Measurements from ENCODE around the gene CTDNEP1.
A peak's percentile ranks its signal among the peaks of the same experiment; 100 is the strongest.

Gene CTDNEP1

GRCh38 chr17:7205561-7205960, 46.0 kb downstream of the CTDNEP1 start:
- H3K27me3 ChIP-seq (ENCODE audit: control insufficient read depth in 3 of 3, insufficient read depth in 3 of 3, low read depth in 1 of 3, low read length in 3 of 3): no peaks in the 10 kb centered on the region
- peak overlapping the region; percentile 95 for H3K27ac ChIP-seq (replicated peaks; ENCODE audit: low read length)
- H2AK5ac ChIP-seq (ENCODE audit: low read depth, low read length): no peak overlapping the region
- no peak overlapping the region for H2BK15ac ChIP-seq (ENCODE audit: low read length)
- no peak overlapping the region for H3K18ac ChIP-seq (ENCODE audit: low read length)
- no peak overlapping the region for H3K4ac ChIP-seq (ENCODE audit: low read length)
- H2BK120ac ChIP-seq (ENCODE audit: low read depth, low read length): no peak overlapping the region
- peak overlapping the region; percentile 71 for H3K4me2 ChIP-seq (ENCODE audit: insufficient read depth, low read length, poor library complexity, severe bottlenecking)
- H2BK12ac ChIP-seq (ENCODE audit: low read length): no peak overlapping the region
- no peak overlapping the region for H2BK5ac ChIP-seq (ENCODE audit: low read length)
- H4K8ac ChIP-seq (ENCODE audit: low read depth, low read length): no peak overlapping the region
- peaks cover 0 to 3% of the 10 kb centered on the region in 2 donors for H3K9me3 ChIP-seq (replicated peaks in 1 of 2; ENCODE audit: control insufficient read depth in 2 of 2, insufficient read depth in 1 of 2, low read depth in 1 of 2, low read length in 2 of 2)
- no peak overlapping the region for H3K9ac ChIP-seq (ENCODE audit: low read depth, low read length, poor library complexity)
- H3K79me1 ChIP-seq (ENCODE audit: low read depth, low read length): peaks cover 8% of the 10 kb centered on the region
- H2AFZ ChIP-seq (ENCODE audit: low read length): peak overlapping the region; percentile 88
- peaks cover 36 to 37% of the 10 kb centered on the region in 2 donors for H3K4me1 ChIP-seq (ENCODE audit: control insufficient read depth in 2 of 2, insufficient read depth in 1 of 2, low read depth in 1 of 2, low read length in 2 of 2)
- no CpG with 5 or more reads among the region's 15 CpGs for WGBS, 2 donors (ENCODE audit: extremely low coverage in 2 of 2, insufficient read length in 2 of 2, insufficient replicate concordance in 1 of 2)
- H3K23ac ChIP-seq (ENCODE audit: low read depth, low read length, poor library complexity): no peak overlapping the region
- DNase-seq (ENCODE audit: low spot score): no peak
- H3K4me3 ChIP-seq (ENCODE audit: low read length in 2 of 2): peak overlapping the region; percentile 41 to 44
- no peak overlapping the region for H3K14ac ChIP-seq (ENCODE audit: low read length)
- H3K36me3 ChIP-seq (replicated peaks in 1 of 2; ENCODE audit: control insufficient read depth in 2 of 2, insufficient read depth in 2 of 2, low read length in 2 of 2): peaks cover 21 to 37% of the 10 kb centered on the region in 2 donors
- no peak overlapping the region for H4K91ac ChIP-seq (ENCODE audit: low read depth, low read length, poor library complexity)

DNA sequence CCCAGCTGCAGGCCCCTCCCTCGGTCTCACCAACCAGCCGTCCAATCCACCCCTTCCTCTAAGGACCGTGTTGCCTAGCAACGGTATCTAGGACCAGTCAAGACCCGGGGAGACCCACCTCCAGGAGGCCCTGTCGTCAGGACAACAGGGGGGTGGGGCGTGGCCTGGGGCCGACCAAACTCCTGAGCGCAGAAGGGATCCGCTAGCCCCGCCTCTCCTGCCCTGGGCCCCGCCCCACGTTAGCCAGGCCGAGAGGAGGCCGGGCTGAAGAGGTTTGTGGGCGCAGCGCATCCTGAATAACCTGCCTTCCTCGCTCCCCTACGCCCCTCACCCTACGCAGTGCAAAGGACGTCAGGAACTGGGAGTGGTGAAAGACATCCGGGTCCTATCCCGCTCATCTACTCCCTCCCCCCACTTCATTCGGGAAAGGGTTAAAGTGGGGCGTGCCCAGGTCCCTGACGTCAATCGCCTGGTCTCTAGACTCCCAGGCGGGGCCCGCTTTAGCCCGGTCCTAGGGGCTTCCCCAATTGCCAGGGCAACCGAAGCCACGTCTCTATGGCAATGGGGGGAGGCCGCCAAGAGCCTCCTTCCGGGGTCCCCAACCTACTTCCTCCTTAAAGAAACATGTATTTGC, 46.6 kb downstream of the CTDNEP1 start:
- Histone ChIP-seq H3K79me1 (ENCODE audit: low read depth, low read length) (peaks cover 8% of the 10 kb centered on the region), H3K18ac (ENCODE audit: low read length) (peak overlapping the region; percentile 86), H3K9me3 (replicated peaks in 1 of 2; ENCODE audit: control insufficient read depth in 2 of 2, insufficient read depth in 1 of 2, low read depth in 1 of 2, low read length in 2 of 2) (peaks cover 0 to 3% of the 10 kb centered on the region in 2 donors), H2AK5ac (ENCODE audit: low read depth, low read length) (no peak overlapping the region), H3K4me2 (ENCODE audit: insufficient read depth, low read length, poor library complexity, severe bottlenecking) (peak overlapping the region; percentile 71), H3K4ac (ENCODE audit: low read length) (no peak overlapping the region), H4K91ac (ENCODE audit: low read depth, low read length, poor library complexity) (no peak overlapping the region), H2BK12ac (ENCODE audit: low read length) (no peak overlapping the region), H4K8ac (ENCODE audit: low read depth, low read length) (no peak overlapping the region), H2BK120ac (ENCODE audit: low read depth, low read length) (no peak overlapping the region), H3K14ac (ENCODE audit: low read length) (no peak overlapping the region), H2AFZ (ENCODE audit: low read length) (peak overlapping the region; percentile 88), H2BK5ac (ENCODE audit: low read length) (peak overlapping the region; percentile 19), H3K9ac (ENCODE audit: low read depth, low read length, poor library complexity) (peak overlapping the region; percentile 17), H3K4me3 (ENCODE audit: low read length in 2 of 2) (peak overlapping the region; percentile 41 to 89), H2BK15ac (ENCODE audit: low read length) (no peak overlapping the region), H3K27me3 (ENCODE audit: control insufficient read depth in 3 of 3, insufficient read depth in 3 of 3, low read depth in 1 of 3, low read length in 3 of 3) (no peaks in the 10 kb centered on the region), H3K36me3 (replicated peaks in 1 of 2; ENCODE audit: control insufficient read depth in 2 of 2, insufficient read depth in 2 of 2, low read length in 2 of 2) (peaks cover 21 to 41% of the 10 kb centered on the region in 2 donors), H3K27ac (replicated peaks; ENCODE audit: low read length) (peak overlapping the region; percentile 95), H3K23ac (ENCODE audit: low read depth, low read length, poor library complexity) (no peak overlapping the region), H3K4me1 (ENCODE audit: control insufficient read depth in 2 of 2, insufficient read depth in 1 of 2, low read depth in 1 of 2, low read length in 2 of 2) (peaks cover 36% of the 10 kb centered on the region in 2 donors)
- DNase-seq (ENCODE audit: low spot score): peak; percentile 96
- no CpG with 5 or more reads among the region's 34 CpGs for WGBS, 2 donors (ENCODE audit: extremely low coverage in 2 of 2, insufficient read length in 2 of 2, insufficient replicate concordance in 1 of 2)

DNA sequence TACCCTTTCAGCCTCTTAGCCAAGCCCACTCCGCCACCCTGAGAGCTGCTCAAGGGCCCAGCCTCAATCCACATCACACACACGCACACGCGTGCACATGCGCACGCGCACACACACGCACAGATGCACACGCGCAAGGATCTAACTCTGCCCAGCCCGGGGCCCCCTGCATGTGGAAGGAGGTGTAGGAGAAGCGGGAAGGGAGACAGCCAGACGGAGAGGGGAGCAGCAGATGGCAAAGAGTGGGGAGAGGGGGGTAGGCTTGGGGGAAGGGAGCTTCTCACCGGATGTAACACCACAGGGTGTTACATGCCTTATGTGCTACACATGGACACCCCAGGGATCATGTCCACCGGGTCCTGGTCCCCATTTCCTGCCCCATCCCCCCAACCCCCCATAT, 47.2 kb downstream of the CTDNEP1 start:
- Histone ChIP-seq H2BK15ac (ENCODE audit: low read length) (no peak overlapping the region), H2AK5ac (ENCODE audit: low read depth, low read length) (peak overlapping the region; percentile 95), H3K9ac (ENCODE audit: low read depth, low read length, poor library complexity) (peak overlapping the region; percentile 65), H2AFZ (ENCODE audit: low read length) (peak overlapping the region; percentile 88), H4K8ac (ENCODE audit: low read depth, low read length) (no peak overlapping the region), H3K4me2 (ENCODE audit: insufficient read depth, low read length, poor library complexity, severe bottlenecking) (peak overlapping the region; percentile 71), H3K27ac (replicated peaks; ENCODE audit: low read length) (peak overlapping the region; percentile 95), H3K23ac (ENCODE audit: low read depth, low read length, poor library complexity) (peak overlapping the region; percentile 81), H4K91ac (ENCODE audit: low read depth, low read length, poor library complexity) (peak overlapping the region; percentile 77), H3K36me3 (replicated peaks in 1 of 2; ENCODE audit: control insufficient read depth in 2 of 2, insufficient read depth in 2 of 2, low read length in 2 of 2) (peaks cover 21 to 43% of the 10 kb centered on the region in 2 donors), H2BK120ac (ENCODE audit: low read depth, low read length) (no peak overlapping the region), H3K4me3 (ENCODE audit: low read length in 2 of 2) (peak overlapping the region in 1 of 2 donors; percentile 41), H3K4ac (ENCODE audit: low read length) (peak overlapping the region; percentile 78), H2BK5ac (ENCODE audit: low read length) (peak overlapping the region; percentile 19), H3K9me3 (replicated peaks in 1 of 2; ENCODE audit: control insufficient read depth in 2 of 2, insufficient read depth in 1 of 2, low read depth in 1 of 2, low read length in 2 of 2) (peaks cover 0 to 3% of the 10 kb centered on the region in 2 donors), H2BK12ac (ENCODE audit: low read length) (peak overlapping the region; percentile 96), H3K4me1 (ENCODE audit: control insufficient read depth in 2 of 2, insufficient read depth in 1 of 2, low read depth in 1 of 2, low read length in 2 of 2) (peaks cover 36% of the 10 kb centered on the region in 2 donors), H3K79me1 (ENCODE audit: low read depth, low read length) (peaks cover 8% of the 10 kb centered on the region), H3K27me3 (ENCODE audit: control insufficient read depth in 3 of 3, insufficient read depth in 3 of 3, low read depth in 1 of 3, low read length in 3 of 3) (no peaks in the 10 kb centered on the region), H3K14ac (ENCODE audit: low read length) (no peak overlapping the region), H3K18ac (ENCODE audit: low read length) (peak overlapping the region; percentile 95)
- DNase-seq (ENCODE audit: low spot score): no peak
- no CpG with 5 or more reads among the region's 15 CpGs for WGBS, 2 donors (ENCODE audit: extremely low coverage in 2 of 2, insufficient read length in 2 of 2, insufficient replicate concordance in 1 of 2)

DNA sequence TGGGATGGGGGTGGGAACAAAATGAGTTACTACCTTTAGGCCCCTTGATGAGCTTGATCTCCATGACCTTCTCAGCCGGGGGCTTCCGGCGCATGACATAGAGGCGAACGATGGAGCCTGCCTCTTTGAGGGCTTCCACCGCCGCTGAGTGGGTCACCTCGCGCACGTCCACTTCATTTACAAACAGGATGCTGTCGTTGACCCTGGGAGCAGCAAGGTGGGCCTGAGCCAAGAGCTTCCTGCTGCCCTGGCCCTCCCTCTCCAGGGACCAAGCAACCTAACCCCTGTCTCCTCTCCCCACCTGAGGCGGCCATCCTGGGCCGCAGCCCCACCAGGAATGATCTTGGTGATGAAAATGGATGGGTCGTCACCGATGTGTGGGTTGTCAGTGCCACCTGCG, 48.1 kb downstream of the CTDNEP1 start:
- Histone ChIP-seq H2BK120ac (ENCODE audit: low read depth, low read length) (no peak overlapping the region), H3K9me3 (replicated peaks in 1 of 2; ENCODE audit: control insufficient read depth in 2 of 2, insufficient read depth in 1 of 2, low read depth in 1 of 2, low read length in 2 of 2) (peaks cover 0 to 1% of the 10 kb centered on the region in 2 donors), H3K27me3 (ENCODE audit: control insufficient read depth in 3 of 3, insufficient read depth in 3 of 3, low read depth in 1 of 3, low read length in 3 of 3) (no peaks in the 10 kb centered on the region), H4K8ac (ENCODE audit: low read depth, low read length) (no peak overlapping the region), H3K4ac (ENCODE audit: low read length) (no peak overlapping the region), H3K4me1 (ENCODE audit: control insufficient read depth in 2 of 2, insufficient read depth in 1 of 2, low read depth in 1 of 2, low read length in 2 of 2) (peaks cover 26 to 28% of the 10 kb centered on the region in 2 donors), H3K9ac (ENCODE audit: low read depth, low read length, poor library complexity) (no peak overlapping the region), H3K4me3 (ENCODE audit: low read length in 2 of 2) (no peak overlapping the region), H3K27ac (replicated peaks; ENCODE audit: low read length) (no peak overlapping the region), H2BK15ac (ENCODE audit: low read length) (no peak overlapping the region), H3K18ac (ENCODE audit: low read length) (no peak overlapping the region), H3K79me1 (ENCODE audit: low read depth, low read length) (peaks cover 8% of the 10 kb centered on the region), H2AFZ (ENCODE audit: low read length) (no peak overlapping the region), H3K36me3 (replicated peaks in 1 of 2; ENCODE audit: control insufficient read depth in 2 of 2, insufficient read depth in 2 of 2, low read length in 2 of 2) (peaks cover 21 to 47% of the 10 kb centered on the region in 2 donors), H3K23ac (ENCODE audit: low read depth, low read length, poor library complexity) (no peak overlapping the region), H2BK5ac (ENCODE audit: low read length) (peak overlapping the region; percentile 19), H3K14ac (ENCODE audit: low read length) (no peak overlapping the region), H4K91ac (ENCODE audit: low read depth, low read length, poor library complexity) (no peak overlapping the region), H2BK12ac (ENCODE audit: low read length) (peak overlapping the region; percentile 12), H3K4me2 (ENCODE audit: insufficient read depth, low read length, poor library complexity, severe bottlenecking) (no peak overlapping the region), H2AK5ac (ENCODE audit: low read depth, low read length) (no peak overlapping the region)
- DNase-seq (ENCODE audit: low spot score): no peak
- WGBS, 2 donors (ENCODE audit: extremely low coverage in 2 of 2, insufficient read length in 2 of 2, insufficient replicate concordance in 1 of 2): no CpG with 5 or more reads among the region's 16 CpGs
